GM21526 (cell line): ENCODE results near the gene WDR43.
"Not testable (repeated sequence)": the region's sequence is repeated elsewhere in the genome, so short reads cannot be mapped to it uniquely, and the experiment has no call there.

Source experiments
- ATAC-seq: cut with Tn5 transposase; IDR thresholded peaks from one replicate; pipeline ENCODE4 v1.9.1; 2021; ENCODE audit warnings: moderate library complexity; ENCODE audit not compliant: unreplicated experiment, low FRiP score

The WDR43 gene

GRCh38 chr2:28958689-28959088, 64.2 kb downstream of the WDR43 start:
- ATAC-seq: no peak

- ATAC-seq: no peak
Observed at GRCh38 chr2:28960401-28960800, 65.9 kb downstream of the WDR43 start.

DNA sequence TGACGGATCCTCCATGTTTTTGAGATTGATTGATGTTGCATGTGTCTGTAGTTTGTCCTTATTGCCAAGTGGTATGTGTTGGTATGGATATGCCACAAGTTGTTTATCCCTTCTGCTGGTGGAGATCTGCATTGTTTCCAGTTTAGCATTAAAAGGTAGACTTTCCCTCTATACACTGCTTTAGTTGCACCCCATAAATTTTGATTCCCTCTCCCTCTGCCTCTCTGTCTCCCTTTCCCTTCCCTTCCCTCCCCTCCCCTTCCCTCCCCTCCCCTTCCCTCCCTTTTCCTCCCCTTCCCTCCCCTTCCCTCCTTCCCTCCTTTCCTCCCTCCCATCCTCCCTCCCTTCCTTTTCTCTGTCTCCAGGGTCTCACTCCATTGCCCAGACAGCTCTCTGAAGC, 68.0 kb downstream of the WDR43 start:
- ATAC-seq: no peak

- ATAC-seq: no peak
Observed at GRCh38 chr2:28970464-28971160, 76.1 kb downstream of the WDR43 start.

GRCh38 chr2:28972778-28973335, 78.4 kb downstream of the WDR43 start:
- no peak for ATAC-seq

- ATAC-seq: no peak
Observed at GRCh38 chr2:28974252-28974651, 79.8 kb downstream of the WDR43 start.

DNA sequence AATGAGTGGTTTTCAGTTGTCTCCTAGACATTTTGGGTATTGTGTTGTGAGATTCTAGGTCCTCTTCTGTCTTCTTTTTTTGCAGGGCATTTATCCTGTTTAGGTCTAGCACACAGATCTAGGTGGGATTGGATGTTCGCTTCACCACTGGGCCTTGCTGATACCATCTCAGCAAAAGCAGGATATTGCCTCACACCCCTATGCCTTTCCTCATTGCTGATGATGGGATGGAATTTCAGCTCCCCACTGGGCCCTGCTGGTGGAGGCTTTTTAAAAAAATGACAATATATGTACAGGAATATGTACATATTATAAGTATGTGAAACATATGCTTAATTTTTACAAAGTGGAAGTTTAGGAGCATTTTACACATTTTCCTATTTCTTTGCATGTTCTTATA, 81.2 kb downstream of the WDR43 start:
- ATAC-seq: no peak

DNA sequence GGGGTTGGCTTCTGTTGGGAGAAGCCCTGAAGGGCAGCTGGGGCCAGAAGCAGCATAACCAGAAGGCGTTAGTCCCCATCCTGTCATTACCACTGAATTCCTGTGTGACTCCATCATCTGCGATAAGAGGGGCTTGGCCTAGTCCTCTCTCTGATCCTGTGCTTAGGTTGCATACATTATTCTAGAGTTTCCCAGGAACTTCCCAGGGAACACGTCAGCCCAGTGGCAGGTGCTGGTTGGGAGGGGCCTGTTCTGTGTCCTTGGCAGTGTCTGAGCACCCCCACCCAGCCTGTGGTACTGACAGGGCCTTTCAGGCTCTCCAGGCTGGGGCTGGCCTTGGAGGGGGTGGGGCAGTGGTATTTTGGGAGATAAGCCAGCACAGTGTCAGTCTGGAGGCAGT, 82.1 kb downstream of the WDR43 start:
- ATAC-seq: no peak

DNA sequence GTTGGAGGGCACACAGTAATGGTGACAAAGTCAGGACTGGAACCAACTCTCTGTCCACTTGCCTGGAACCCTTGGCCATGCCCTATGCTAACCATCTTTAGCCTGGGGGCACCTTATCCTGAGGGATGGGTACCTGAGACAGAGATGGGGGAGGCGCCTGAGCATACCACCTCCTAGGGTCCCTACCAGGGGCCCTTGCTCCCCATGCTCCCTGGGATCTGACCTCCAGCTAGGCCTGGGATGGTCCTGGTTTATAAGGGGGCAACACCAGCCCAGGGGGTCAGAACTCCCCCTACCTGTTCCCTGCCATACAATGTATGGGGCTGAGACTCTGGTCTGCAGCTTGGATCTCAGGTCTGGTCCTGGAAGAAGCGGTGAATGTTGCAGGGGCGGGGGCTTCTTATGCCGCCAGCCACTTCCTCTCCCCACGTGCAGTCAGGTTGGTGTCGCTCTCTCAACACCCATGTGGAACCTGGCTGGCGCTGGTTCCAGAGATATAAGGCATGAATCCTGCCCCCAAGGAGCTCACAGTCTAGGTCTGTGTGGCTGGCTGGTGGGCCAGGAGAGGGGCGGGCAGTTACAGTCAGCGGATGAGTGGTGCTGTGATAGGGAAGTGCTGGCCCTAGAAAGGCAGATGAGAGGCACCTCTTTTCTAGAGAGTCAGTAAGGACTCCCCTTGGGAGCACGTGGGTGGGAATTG, 82.9 kb downstream of the WDR43 start:
- ATAC-seq: no peak

GRCh38 chr2:28978001-28978400, 83.5 kb downstream of the WDR43 start:
- not testable (repeated sequence) for ATAC-seq

GRCh38 chr2:28978606-28979005, 84.1 kb downstream of the WDR43 start:
- no peak for ATAC-seq

DNA sequence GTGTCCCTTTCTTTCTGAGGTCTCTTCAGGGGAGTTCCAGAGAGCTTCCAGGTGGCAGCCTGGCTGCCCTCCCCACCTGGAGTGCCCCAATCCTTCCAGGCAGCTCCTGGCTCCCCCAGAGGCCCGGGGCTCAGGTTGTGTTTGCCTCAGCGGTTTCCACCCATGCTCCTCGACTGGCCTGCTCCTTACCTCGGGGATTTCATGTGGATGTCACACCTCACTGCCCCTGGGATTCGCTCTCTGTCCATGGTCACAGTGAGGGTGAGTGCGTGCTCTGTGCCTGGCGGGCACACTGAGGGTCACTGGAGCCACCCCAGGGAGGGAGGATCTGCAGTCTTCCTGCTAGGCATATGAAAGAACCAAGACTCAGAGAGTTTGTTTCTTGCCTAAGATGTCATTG, 84.6 kb downstream of the WDR43 start:
- no peak for ATAC-seq

DNA sequence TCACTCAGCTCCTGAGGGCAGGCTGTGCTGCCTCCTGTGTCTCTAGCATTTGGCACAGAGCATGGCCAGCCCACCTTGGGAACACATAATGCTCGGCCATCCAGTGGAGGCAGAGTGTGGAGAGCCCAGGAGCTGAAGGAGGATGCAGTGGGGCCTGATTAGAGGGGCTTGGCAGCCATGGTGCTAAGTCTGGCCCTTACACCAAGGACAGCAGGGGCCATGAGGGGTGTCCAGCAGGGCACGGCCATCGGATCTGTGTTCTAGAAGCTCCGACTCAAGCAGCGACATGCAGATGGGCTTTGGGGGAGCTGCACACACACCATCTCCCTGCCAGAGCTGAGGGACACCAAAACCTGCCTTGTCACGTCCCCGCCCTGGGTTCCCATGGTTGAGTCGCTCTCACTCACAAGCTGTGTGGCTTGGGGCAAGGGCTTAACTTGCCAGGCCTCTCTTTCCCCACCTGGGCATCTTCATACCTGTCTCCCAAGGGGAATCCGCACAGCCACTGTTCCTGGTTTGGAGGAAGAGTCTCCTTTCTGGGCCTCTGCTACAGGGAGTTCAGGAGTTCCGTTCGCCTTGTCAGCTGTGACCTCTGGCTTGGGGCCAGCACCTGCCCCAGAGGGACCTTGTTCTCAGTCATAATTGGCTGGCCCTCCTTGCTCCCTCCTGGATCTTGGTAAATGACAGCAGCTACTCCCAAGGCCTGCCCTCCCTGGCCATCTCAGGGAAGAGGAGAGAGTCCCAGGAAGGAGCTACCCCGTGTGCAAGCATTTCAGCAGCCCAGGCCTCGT, 85.3 kb downstream of the WDR43 start:
- no peak for ATAC-seq

GRCh38 chr2:28980368-28981015, 86.0 kb downstream of the WDR43 start:
- no peak for ATAC-seq

GRCh38 chr2:28981016-28981441, 86.6 kb downstream of the WDR43 start, which contains the start of gene TOGARAM2:
TSS of gene TOGARAM2 (plus strand) at chr2:28981298. CDS start at chr2:28994835, 13,537 bp downstream.
- ATAC-seq: no peak

- no peak for ATAC-seq
Observed at GRCh38 chr2:28981620-28982376, 87.3 kb downstream of the WDR43 start.

- ATAC-seq: no peak
Observed at GRCh38 chr2:28982381-28982950, 88.0 kb downstream of the WDR43 start.

- no peak for ATAC-seq
Observed at GRCh38 chr2:28986429-28986828, 92.0 kb downstream of the WDR43 start.

DNA sequence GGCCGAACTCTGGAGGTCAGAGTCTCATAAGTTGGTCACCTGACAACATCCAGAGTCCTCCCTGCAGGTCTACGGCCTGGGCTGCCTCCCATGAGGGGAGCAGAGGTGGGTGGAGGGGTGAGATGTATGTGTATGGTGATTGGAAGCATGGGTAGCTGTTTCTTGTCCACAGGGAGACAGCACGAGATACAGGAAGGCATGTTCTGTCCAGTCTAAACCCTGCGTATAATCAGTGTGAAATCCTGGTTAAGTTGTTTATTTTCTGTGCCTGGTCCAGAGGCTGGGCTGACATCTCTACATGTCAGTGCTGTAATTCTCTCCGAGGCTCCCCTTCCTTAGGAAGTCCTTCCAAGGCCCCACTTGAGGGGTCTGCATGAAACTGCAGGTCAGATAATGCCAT, 95.5 kb downstream of the WDR43 start:
- ATAC-seq: no peak
